HG02938 (cell line): Measurements from ENCODE around the gene KIF26B.
"Not testable (repeated sequence)": the region's sequence is repeated elsewhere in the genome, so short reads cannot be mapped to it uniquely, and the experiment has no call there.

Source experiments
- ATAC-seq: cut with Tn5 transposase; IDR thresholded peaks from one replicate; pipeline ENCODE4 v1.9.1; 2021; ENCODE audit warnings: mild to moderate bottlenecking, moderate library complexity; ENCODE audit not compliant: unreplicated experiment

KIF26B gene

DNA sequence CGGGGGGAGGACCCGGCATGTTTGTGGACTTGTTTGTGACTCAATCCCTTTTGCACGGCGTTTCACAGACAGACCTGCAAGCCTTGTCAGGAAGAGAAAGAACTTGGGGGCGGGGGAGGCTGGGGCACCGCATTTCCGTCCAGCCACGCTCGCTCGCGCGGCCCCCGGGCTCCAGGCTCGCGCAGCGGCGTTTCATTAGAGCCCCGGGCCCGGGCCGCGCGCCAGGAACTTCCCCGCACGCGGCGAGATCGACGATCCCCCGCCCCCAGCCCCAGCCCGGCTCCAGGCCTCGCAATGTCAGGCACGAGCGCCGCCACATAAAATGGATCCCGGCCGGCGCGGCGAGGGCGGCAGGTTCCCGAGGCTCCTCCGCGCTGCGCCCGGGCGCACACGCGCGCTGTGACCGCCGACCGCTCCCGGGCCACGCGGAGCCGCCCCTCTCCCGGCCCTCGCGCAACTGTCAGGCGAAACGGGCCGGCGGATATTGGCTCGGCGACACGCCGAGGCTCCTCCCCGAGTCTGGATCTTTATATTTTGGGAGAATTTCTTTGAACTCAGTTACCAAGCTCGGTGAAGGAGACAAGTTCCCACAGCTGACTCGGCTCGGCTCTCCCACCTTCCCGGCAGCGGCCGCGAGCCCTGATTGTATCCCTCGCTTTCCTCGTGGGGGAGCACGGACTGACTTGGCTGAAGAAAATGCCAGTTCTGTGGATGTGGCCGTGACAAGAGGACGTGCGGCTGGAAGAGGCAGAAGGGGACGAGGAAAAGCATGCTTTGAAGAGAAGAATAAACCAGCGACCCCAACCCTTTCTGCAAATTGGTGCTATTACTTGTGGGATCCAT, at the start of gene KIF26B:
Gene KIF26B, plus strand, starts transcription at position 557 of the 843 bp plus-strand sequence. CDS start 440 bp downstream, outside the sequence.
- no peak for ATAC-seq

GRCh38 chr1:245105042-245105441, 49.7 kb upstream of the KIF26B start:
- no peak for ATAC-seq

DNA sequence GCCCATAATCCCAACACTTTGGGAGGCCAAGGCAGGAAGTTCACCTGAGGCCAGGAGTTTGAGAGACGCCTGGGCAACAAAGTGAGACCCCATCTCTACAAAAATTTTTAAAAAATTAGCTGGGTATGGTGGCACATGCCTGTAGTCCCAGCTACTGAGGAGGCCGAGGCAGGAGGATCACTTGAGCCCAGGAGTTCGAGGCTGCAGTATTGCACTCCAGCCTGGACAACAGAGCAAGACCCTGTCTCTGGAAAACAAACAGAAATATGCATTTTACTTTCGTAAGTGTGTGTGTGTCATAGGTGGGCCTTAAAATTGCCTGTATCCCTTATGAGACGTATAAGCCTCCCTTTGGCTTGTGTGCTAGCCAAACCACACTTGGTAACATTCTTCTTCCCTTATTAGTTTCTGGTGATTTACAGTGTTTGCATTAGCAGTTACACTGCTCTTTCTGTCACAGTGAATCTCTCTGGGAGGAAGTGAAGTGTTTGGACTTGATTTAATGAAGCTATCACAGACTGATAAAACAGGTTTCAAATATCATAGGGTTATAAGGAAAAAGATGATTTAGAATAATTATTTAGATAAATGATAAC, 48.9 kb upstream of the KIF26B start:
- ATAC-seq, result no peak

DNA sequence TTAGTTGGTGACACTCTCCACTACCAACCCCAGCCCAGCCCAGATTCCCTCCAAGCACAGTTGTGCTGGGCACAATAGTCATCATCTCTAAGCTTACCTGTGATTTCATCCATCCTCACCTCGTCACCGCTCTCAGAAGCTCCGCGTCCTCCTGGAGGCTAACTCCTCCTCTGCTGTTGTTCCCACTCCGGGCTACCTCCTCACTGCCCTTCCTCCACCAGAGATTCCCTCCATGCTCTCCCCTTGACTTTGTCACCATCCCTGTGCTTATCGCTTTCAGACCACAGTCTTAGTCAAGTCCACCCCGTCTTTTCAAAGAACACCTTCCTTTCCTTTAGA, 47.0 kb upstream of the KIF26B start:
- ATAC-seq, result no peak

DNA sequence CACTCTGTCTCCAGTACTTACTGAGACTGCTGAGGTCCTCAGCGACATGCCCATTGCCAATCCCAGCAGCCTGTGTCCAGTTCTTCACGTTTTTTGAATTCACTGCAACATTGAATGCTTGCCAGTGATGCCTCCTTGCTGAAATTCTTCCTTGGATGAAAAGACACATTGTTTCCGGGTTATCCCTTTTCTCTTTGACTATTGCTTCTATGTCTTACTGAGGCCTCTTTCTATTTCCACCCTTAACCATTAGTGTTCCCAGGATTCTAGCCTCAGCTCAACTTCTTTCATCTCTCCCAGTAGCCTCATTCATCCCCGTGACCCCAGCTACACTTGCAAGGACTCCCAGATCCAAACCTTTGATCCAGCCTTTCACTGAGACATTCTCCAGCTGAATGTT, 46.5 kb upstream of the KIF26B start:
- ATAC-seq, result no peak

GRCh38 chr1:245108909-245109308, 45.9 kb upstream of the KIF26B start:
- ATAC-seq, result no peak

DNA sequence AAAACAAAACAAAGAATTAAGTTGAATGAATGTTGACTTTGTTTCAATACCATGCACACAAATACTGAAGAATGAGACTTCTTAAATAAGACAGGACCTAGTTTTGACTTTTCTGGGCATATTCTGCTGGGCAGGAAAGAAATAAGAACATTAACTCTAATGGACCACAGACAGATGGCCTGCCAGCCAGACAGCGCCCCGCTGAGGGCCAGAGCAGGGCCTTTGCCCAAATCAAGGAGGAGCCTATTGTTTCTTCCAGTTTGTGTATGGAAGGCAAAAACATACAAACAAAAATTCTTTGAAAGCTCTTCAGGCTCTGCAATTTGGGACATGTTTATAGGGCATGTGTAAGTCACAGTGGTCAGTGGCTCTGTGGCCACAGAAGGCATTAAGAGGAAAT, 44.4 kb upstream of the KIF26B start:
- no peak for ATAC-seq

DNA sequence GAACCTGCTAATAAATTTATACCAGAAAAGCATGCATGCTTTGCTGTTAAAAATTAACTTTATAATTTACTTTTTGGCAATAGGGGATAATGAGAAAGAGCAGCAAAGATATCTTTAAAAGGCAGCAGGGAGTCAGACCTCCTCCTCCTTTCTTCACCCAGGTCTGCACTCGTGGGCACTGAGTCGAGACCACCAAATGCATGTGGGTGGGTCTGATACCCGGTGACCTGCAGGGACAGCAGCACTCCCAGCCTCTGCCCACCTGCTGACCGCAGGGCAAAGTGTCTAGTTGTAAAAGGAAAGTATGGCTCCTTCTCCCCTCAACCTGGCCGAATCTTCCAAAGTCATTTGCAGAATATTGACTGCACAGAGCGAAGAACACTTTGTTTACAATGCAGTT, 43.7 kb upstream of the KIF26B start:
- no peak for ATAC-seq

- no peak for ATAC-seq
These were observed 41.1 kb upstream of the KIF26B start for GRCh38 chr1:245113649-245114048.

DNA sequence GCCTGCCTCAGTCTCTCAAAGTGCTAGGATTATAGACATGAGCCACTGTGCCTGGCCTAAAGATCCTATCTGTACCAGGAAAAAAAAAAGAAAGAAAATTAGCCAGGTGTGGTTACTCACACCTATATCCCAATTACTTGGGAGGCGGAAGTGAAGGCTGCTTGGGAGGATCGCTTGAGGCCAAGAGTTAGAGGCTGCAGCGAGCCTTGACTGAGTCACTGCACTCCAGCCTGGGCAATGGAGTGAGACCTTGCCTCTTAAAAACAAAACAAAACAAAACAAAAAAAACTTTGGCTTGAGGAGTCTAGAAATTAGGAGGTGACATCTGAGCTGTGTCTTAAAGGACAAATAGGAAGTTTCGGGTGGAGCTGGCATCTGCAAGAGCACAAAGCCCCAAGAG, 38.7 kb upstream of the KIF26B start:
- no peak for ATAC-seq

- ATAC-seq, result no peak
These were observed 38.0 kb upstream of the KIF26B start for GRCh38 chr1:245116751-245117150.

- ATAC-seq, result no peak
These were observed 36.7 kb upstream of the KIF26B start for GRCh38 chr1:245118066-245118465.

GRCh38 chr1:245118806-245119205, 36.0 kb upstream of the KIF26B start:
- no peak for ATAC-seq

DNA sequence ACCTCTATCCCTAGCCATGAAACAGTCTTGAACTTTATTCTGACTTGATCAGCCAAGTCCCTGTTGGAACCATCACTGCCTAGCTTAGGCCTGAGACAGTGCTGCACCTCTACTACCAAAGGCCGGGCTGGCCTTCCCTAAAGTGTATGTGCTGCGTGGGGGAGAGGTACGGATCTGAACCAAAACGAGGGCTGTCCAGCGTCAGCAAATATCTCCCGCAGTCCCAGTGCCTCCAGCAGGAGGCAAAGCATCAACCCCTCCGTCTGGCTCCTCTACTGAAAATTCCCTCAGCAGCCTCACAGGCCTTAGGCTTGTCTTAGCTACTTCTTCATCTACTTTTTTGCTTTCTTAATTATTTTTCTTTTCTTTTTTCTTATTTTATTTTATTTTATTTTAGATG, 33.3 kb upstream of the KIF26B start:
- no peak for ATAC-seq

GRCh38 chr1:245124241-245124640, 30.5 kb upstream of the KIF26B start:
- ATAC-seq, result no peak

- ATAC-seq, result no peak
These were observed 30.1 kb upstream of the KIF26B start for GRCh38 chr1:245124644-245125043.

- no peak for ATAC-seq
These were observed 28.3 kb upstream of the KIF26B start for GRCh38 chr1:245126530-245126929.

GRCh38 chr1:245128381-245129101, 26.2 kb upstream of the KIF26B start:
- ATAC-seq, result no peak

DNA sequence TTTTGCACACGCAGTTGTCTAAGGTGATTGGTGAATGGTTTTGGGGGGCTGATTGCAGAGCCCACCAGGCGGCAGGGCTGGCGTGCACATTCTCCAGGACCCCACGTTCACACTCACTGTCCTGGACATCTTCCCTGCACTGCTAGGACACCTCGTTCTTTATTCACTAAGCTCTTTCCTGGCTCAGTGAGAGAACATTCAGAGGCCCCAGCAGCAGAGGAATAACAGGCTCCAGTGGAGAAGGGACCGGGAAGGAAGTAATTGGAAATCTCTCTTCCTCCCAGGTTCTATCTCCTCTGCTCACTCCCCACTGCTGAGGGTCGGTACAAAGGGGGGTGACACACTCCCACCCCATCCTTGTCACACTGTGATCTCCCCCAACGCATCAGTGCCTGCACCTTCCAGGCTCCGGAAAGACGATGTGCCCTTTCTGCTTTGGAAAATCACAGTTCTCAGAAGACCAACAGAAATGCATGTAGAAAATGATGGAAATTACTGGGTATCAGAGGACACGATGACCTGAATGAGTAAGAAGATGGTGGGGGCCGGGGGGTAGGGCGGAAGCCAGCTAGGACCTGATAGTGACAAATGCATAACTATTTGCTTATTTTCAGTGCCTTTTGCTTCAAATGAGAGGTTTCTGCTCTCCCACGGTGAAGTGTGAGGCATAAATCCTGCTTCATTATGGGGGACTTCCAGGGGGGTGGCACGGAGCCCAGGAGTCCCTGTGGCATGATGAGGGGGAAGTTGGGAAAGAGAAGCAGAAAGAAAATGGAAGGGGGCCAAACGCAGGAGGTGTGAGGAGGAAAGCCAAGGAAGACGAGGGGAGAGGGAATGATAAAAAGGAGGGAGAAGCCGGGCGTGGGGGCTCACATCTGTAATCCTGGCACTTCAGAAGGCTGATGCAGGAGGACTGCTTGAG, 25.2 kb upstream of the KIF26B start:
- ATAC-seq, result no peak

DNA sequence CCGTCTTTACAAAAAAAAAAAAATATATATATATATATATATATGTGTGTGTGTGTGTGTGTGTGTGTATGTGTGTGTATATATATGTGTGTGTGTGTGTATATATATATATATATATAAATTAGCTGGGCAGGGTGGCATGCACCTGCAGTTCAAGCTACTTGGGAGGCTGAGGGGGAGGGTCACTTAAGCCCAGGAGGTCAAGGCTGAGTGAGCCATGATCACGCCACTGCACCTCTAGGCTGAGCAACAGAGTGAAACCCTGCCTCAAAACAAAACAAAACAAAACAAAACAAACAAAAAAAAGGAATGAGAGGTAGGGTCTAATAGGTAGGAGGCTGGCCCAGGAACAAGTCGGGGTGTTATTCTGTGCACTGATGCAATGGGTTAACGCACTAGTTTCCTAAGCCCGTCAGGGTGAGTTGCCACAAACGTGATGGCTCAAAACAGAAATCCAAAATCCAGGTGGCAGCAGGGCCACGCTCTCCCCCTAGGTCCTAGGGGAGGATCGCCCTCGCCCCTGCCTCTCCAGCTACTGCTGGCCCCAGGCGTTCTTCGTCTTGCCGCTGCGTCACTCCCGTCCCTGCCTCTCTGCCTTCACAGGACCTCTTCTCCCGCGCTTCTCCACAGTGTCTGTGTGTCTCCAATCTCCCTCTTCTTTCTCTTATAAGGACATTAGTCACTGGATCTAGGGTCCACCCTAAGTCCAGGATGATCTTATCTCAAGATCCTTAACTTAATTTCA, 24.3 kb upstream of the KIF26B start:
- not testable (repeated sequence) for ATAC-seq
